SK-N-MC (cell line): Measurements from ENCODE around the gene EXOSC3.

Experiments
- DNase-seq: peaks from one replicate; pipeline ENCODE4 v3.0.0-alpha.2; 2011; ENCODE audit warnings: low read depth, low spot score
- H3K27ac ChIP-seq: fragments of 200-600 bp; sonication (generic); 2 replicates; pipeline ENCODE4 v1.5.1; 2016; ENCODE audit warnings: mixed run types
- H3K36me3 ChIP-seq: fragments of 200-600 bp; sonication (generic); 2 replicates; pipeline ENCODE4 v1.6.1; 2017; ENCODE audit warnings: antibody characterized with exemption, low read length, mixed read lengths; ENCODE audit not compliant: insufficient read depth
- H3K4me3 ChIP-seq: fragments of 200-600 bp; sonication (generic); 2 replicates; pipeline ENCODE4 v1.5.1; 2016
- H3K9ac ChIP-seq: fragments of 200-600 bp; sonication (generic); 2 replicates; pipeline ENCODE4 v1.8.0; 2017; ENCODE audit warnings: mixed run types, mixed read lengths; ENCODE audit not compliant: insufficient read length
- H3K9me3 ChIP-seq: fragments of 200-600 bp; sonication (generic); 2 replicates; pipeline ENCODE4 v1.6.1; 2017; ENCODE audit warnings: low read depth, mild to moderate bottlenecking, antibody characterized with exemption, low read length, moderate library complexity, mixed read lengths
- EZH2 ChIP-seq: fragments of 200-600 bp; sonication (generic); IDR thresholded peaks from one replicate; pipeline ENCODE4 v1.6.1; 2017; ENCODE audit warnings: antibody characterized with exemption
- FOXP2 ChIP-seq: optimal IDR thresholded peaks from 2 replicates; pipeline ENCODE3; 2011; ENCODE audit warnings: mild to moderate bottlenecking, moderate library complexity; ENCODE audit not compliant: insufficient read depth; ENCODE audit errors: extremely low read length, control extremely low read depth
- POLR2AphosphoS5 ChIP-seq: IDR thresholded peaks from 2 replicates; pipeline ENCODE4 v1.6.1; 2012; ENCODE audit warnings: mild to moderate bottlenecking, low read depth, low read length, borderline replicate concordance

The EXOSC3 gene

DNA sequence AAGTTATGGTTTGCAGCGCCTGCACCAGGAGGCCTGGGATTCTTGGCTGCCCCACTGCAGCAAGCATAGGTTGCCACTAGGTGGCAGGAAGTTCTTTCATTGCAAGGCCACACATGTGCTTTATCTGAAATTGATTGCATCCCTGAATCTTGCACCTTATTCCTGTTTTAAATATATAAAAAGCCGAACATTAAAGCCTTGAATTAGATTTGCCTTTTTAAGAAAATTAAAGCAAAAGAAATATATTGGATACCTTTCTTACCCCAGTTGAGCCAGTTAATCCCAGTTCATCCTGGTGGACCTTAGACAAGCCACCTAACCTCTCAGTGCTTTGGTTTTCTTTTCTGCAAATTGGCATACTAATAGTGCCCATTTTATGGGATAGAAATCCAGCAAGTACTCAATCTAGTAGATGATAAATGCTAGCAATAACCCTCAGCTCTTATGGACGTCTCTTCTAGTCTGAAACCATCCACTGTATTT lies 37.6 kb downstream of the EXOSC3 start:
- peak; percentile 18 for DNase-seq
- no peak overlapping the region for H3K9ac ChIP-seq
- TF ChIP-seq POLR2AphosphoS5 (no peak), EZH2 (no peak), FOXP2 (no peak)

GRCh38 chr9:37746448-37747270 lies 38.2 kb downstream of the EXOSC3 start:
- H3K9ac ChIP-seq, result no peak overlapping the region
- no peaks in the 10 kb centered on the region for H3K9me3 ChIP-seq
- TF ChIP-seq FOXP2 (no peak), POLR2AphosphoS5 (no peak)
- no peaks in the 10 kb centered on the region for H3K36me3 ChIP-seq
- no peak for DNase-seq
- H3K27ac ChIP-seq, result no peak overlapping the region
- no peak overlapping the region for H3K4me3 ChIP-seq

More for the DNA sequence above, 37.6 kb downstream of the EXOSC3 start:
- Histone ChIP-seq H3K36me3 (no peaks in the 10 kb centered on the region), H3K9me3 (no peaks in the 10 kb centered on the region), H3K4me3 (no peak overlapping the region), H3K27ac (no peak overlapping the region)

DNA sequence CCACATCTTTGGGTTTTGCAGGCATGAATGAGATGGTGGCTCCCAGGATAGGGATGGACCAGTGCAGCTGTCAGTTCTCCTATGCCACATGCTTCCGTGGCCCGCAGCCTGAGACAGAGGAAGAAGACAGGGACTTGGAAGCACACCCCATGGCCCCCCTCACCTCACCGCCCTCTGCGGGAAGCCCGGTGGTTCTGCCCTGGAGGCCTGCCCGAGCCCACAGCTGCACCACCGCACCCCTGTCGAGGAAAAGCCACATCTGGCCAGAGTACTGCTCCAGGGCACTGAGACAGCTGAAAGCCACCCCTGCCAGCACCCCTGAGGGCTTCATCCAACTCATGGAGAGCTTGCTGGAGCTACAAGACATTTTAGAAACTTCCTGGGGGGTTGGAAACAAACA lies 38.9 kb downstream of the EXOSC3 start:
- no peak overlapping the region for H3K9ac ChIP-seq

GRCh38 chr9:37740631-37741328 lies 44.1 kb downstream of the EXOSC3 start:
- Histone ChIP-seq H3K36me3 (no peaks in the 10 kb centered on the region), H3K9ac (no peak overlapping the region), H3K4me3 (no peak overlapping the region), H3K27ac (no peak overlapping the region), H3K9me3 (no peaks in the 10 kb centered on the region)
- no peak for DNase-seq
- no peak for TF ChIP-seq EZH2

More for the DNA sequence above, 38.9 kb downstream of the EXOSC3 start:
- DNase-seq, result no peak
- Histone ChIP-seq H3K36me3 (no peaks in the 10 kb centered on the region), H3K4me3 (no peak overlapping the region), H3K9me3 (no peaks in the 10 kb centered on the region), H3K27ac (no peak overlapping the region)
- TF ChIP-seq POLR2AphosphoS5, result no peak
- no peak for TF ChIP-seq FOXP2
- TF ChIP-seq EZH2, result no peak

GRCh38 chr9:37740128-37740527 lies 44.7 kb downstream of the EXOSC3 start:
- no peak overlapping the region for H3K27ac ChIP-seq
- TF ChIP-seq FOXP2 (no peak), POLR2AphosphoS5 (no peak), EZH2 (no peak)
- DNase-seq, result no peak
- H3K36me3 ChIP-seq, result no peaks in the 10 kb centered on the region
- H3K9ac ChIP-seq, result no peak overlapping the region
- no peak overlapping the region for H3K4me3 ChIP-seq
- no peaks in the 10 kb centered on the region for H3K9me3 ChIP-seq

GRCh38 chr9:37739222-37739621 lies 45.6 kb downstream of the EXOSC3 start:
- H3K27ac ChIP-seq, result no peak overlapping the region
- H3K4me3 ChIP-seq, result no peak overlapping the region
- TF ChIP-seq FOXP2 (no peak), POLR2AphosphoS5 (no peak)
- H3K36me3 ChIP-seq, result no peaks in the 10 kb centered on the region
- no peaks in the 10 kb centered on the region for H3K9me3 ChIP-seq
- no peak overlapping the region for H3K9ac ChIP-seq
- DNase-seq, result no peak

DNA sequence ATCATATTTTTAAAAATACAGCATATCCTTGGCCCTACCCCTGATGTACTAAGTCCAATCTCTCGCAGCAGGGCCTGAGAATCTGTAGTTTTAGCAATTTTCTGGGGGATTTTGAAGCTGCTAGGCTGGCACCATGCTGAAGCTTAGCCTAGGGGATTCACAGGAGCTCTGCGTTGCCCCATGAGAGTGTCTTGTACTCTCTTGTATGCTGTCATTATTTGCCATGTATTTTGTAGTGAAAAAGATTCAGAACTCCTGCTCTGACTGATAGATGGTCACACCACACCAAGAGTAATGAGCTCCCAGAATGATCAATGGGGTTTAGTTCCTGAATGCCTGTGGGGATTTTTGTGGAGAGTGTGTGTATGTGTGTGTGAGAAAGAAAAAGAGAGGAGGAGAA lies 51.9 kb downstream of the EXOSC3 start:
- Histone ChIP-seq H3K4me3 (no peak overlapping the region), H3K27ac (no peak overlapping the region), H3K36me3 (no peaks in the 10 kb centered on the region), H3K9me3 (no peaks in the 10 kb centered on the region), H3K9ac (no peak overlapping the region)
- no peak for TF ChIP-seq FOXP2
- TF ChIP-seq EZH2, result no peak
- TF ChIP-seq POLR2AphosphoS5, result no peak
- no peak for DNase-seq

DNA sequence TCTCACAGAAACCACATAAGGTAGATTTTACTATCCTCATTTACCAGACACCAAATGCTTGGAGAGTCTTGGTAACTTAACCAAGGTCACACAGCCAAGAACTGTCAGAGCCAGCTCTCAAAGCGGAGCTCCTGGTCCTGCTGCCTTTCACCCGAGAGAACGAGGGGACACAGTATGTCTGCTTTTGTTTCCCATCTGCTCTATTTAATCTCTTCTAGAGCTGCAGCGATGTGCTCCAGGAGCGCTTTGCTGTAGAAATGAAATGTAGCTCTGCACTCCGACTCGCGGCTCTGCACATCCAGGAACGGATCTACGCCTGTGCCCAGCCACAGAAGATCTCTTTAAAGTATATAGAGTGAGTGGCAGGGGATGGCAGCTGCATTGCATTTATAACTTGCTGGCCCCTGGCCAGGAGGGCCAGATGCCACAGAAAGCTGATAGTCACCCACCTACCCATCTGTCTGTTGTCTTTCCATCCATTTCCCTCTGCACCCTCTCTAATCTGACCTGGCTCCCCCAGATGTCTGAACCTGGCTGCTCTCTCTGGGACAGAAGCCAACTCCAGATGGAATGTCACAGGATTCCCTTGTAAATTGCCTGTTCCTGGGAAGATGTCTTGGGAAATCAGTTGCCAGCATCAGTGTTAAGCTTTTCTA lies 52.6 kb downstream of the EXOSC3 start:
- DNase-seq, result no peak
- no peak overlapping the region for H3K9ac ChIP-seq
- H3K27ac ChIP-seq, result no peak overlapping the region
- H3K36me3 ChIP-seq, result no peaks in the 10 kb centered on the region
- no peak overlapping the region for H3K4me3 ChIP-seq
- TF ChIP-seq EZH2 (no peak), FOXP2 (no peak), POLR2AphosphoS5 (no peak)
- no peaks in the 10 kb centered on the region for H3K9me3 ChIP-seq
